ENCODE results near the gene RPS27L. TPM values are rescaled to one million over a fixed set of nuclear protein-coding genes. Genes with fewer than 3 reads are reported as not detected.
A peak's percentile ranks its signal among the peaks of the same experiment; 100 is the strongest.

RPS27L gene
- total and polyA plus RNA-seq, 9 of the 15 experiments (the other 6 are each of a cell fraction or from before 2014, with no cell fraction given) = 72.2 to 382 (median 116) TPM

- TF ChIP-seq ZNF780A (CRISPR knock-in tag; IDR thresholded peaks at IDR 0.05) = no peak
- 0 out of 2 replicates have a peak, but pooled peaks have one; percentile 24 for TF ChIP-seq CREM (IDR thresholded peaks at IDR 0.05; ENCODE audit: low read depth)
- TF ChIP-seq TBL1XR1 (IDR thresholded peaks at IDR 0.05; ENCODE audit: low read length in 2 of 2) = no peak
- peak; percentile 61 for TF ChIP-seq CHD4 (IDR thresholded peaks at IDR 0.05; ENCODE audit: insufficient read depth, insufficient replicate concordance, low read depth, low read length, poor library complexity, severe bottlenecking)
- TF ChIP-seq SP1 (CRISPR knock-in tag; IDR thresholded peaks at IDR 0.05) = peak; percentile 66
- TF ChIP-seq, protein P1, sequence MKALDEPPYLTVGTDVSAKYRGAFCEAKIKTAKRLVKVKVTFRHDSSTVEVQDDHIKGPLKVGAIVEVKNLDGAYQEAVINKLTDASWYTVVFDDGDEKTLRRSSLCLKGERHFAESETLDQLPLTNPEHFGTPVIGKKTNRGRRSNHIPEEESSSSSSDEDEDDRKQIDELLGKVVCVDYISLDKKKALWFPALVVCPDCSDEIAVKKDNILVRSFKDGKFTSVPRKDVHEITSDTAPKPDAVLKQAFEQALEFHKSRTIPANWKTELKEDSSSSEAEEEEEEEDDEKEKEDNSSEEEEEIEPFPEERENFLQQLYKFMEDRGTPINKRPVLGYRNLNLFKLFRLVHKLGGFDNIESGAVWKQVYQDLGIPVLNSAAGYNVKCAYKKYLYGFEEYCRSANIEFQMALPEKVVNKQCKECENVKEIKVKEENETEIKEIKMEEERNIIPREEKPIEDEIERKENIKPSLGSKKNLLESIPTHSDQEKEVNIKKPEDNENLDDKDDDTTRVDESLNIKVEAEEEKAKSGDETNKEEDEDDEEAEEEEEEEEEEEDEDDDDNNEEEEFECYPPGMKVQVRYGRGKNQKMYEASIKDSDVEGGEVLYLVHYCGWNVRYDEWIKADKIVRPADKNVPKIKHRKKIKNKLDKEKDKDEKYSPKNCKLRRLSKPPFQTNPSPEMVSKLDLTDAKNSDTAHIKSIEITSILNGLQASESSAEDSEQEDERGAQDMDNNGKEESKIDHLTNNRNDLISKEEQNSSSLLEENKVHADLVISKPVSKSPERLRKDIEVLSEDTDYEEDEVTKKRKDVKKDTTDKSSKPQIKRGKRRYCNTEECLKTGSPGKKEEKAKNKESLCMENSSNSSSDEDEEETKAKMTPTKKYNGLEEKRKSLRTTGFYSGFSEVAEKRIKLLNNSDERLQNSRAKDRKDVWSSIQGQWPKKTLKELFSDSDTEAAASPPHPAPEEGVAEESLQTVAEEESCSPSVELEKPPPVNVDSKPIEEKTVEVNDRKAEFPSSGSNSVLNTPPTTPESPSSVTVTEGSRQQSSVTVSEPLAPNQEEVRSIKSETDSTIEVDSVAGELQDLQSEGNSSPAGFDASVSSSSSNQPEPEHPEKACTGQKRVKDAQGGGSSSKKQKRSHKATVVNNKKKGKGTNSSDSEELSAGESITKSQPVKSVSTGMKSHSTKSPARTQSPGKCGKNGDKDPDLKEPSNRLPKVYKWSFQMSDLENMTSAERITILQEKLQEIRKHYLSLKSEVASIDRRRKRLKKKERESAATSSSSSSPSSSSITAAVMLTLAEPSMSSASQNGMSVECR (CRISPR knock-in tag; IDR thresholded peaks at IDR 0.05) = peak; percentile 75
- no peak for TF ChIP-seq ZNF699 (CRISPR knock-in tag; IDR thresholded peaks at IDR 0.05; ENCODE audit: insufficient replicate concordance)
- no peak for TF ChIP-seq ZNF589 (CRISPR knock-in tag; IDR thresholded peaks at IDR 0.05; ENCODE audit: low read depth)
- TF ChIP-seq ZEB2 (IDR thresholded peaks at IDR 0.05) = 0 out of 2 replicates have a peak, but pooled peaks have one; percentile 25
- peak; percentile 44; the same call in 1 of the 2 replicates for TF ChIP-seq NBN (IDR thresholded peaks at IDR 0.05; ENCODE audit: low read depth)
- no peak for TF ChIP-seq HES1 (IDR thresholded peaks at IDR 0.05; ENCODE audit: low read depth)
- TF ChIP-seq NONO (IDR thresholded peaks at IDR 0.05; ENCODE audit: low read depth in 2 of 2, low read length in 1 of 2) = 0 out of 4 replicates have a peak, but pooled peaks of 1 of the 2 experiments have one; percentile 30
- peak; percentile 75; the same call in 1 of the 2 replicates for TF ChIP-seq FOXP1 (CRISPR knock-in tag; IDR thresholded peaks at IDR 0.05)
- TF ChIP-seq, protein P2, sequence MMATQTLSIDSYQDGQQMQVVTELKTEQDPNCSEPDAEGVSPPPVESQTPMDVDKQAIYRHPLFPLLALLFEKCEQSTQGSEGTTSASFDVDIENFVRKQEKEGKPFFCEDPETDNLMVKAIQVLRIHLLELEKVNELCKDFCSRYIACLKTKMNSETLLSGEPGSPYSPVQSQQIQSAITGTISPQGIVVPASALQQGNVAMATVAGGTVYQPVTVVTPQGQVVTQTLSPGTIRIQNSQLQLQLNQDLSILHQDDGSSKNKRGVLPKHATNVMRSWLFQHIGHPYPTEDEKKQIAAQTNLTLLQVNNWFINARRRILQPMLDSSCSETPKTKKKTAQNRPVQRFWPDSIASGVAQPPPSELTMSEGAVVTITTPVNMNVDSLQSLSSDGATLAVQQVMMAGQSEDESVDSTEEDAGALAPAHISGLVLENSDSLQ (IDR thresholded peaks at IDR 0.05) = peak; percentile 33; the same call in 1 of the 2 replicates
- TF ChIP-seq ETV6 (IDR thresholded peaks at IDR 0.05; ENCODE audit: borderline replicate concordance in 1 of 2, low read depth in 2 of 2, low read length in 1 of 2) = no peak
- TF ChIP-seq ETV6 (CRISPR knock-in tag; IDR thresholded peaks at IDR 0.05; ENCODE audit: borderline replicate concordance) = no peak
- TF ChIP-seq ESRRA (IDR thresholded peaks at IDR 0.05; ENCODE audit: borderline replicate concordance, low read depth) = peak; percentile 36; the same call in 1 of the 2 replicates
- TF ChIP-seq ERF (CRISPR knock-in tag; IDR thresholded peaks at IDR 0.05) = 0 out of 2 replicates have a peak, but pooled peaks have one; percentile 68
- peak; percentile 34 for TF ChIP-seq HMGN3 (IDR thresholded peaks at IDR 0.05; ENCODE audit: borderline replicate concordance, extremely low read depth, insufficient read length, low read depth, low read length)
- TF ChIP-seq ZFX (CRISPR knock-in tag; IDR thresholded peaks at IDR 0.05) = peak; percentile 54
- TF ChIP-seq HDAC2 (IDR thresholded peaks at IDR 0.05) = peak; percentile 55; the same call in 1 of the 2 replicates
Observed at GRCh38 chr15:63122002-63122875, 35.0 kb downstream of the RPS27L start (continued).

Measured in K562 (cell line).